Vagina (tissue), 2 donors: ENCODE measurements around the gene CLASP2. TPM values are rescaled to one million over a fixed set of nuclear protein-coding genes. Genes with fewer than 3 reads are reported as not detected.
"Not testable (repeated sequence)": the region's sequence is repeated elsewhere in the genome, so short reads cannot be mapped to it uniquely, and the experiment has no call there.

Source experiments
- DNase-seq, 2 donors: peaks; one replicate each; pipeline ENCODE4 v3.0.0-alpha.2; 2017; ENCODE audit errors: extremely low spot score in 2 of 2
- H3K27ac ChIP-seq: fragments of 200-600 bp; sonication (generic); one replicate; pipeline ENCODE4 v1.5.1; 2019
- H3K27me3 ChIP-seq: fragments of 200-600 bp; sonication (generic); one replicate; pipeline ENCODE4 v1.5.1; 2019
- H3K36me3 ChIP-seq, 2 donors: fragments of 200-600 bp; sonication (generic); one replicate each; pipeline ENCODE4 v1.5.1; 2017 to 2019
- H3K4me1 ChIP-seq: fragments of 200-600 bp; sonication (generic); one replicate; pipeline ENCODE4 v1.5.1; 2019
- H3K4me3 ChIP-seq, 2 donors: fragments of 200-600 bp; sonication (generic); 1 replicate in 1 of 2; 2 replicates in 1 of 2; pipeline ENCODE4 v1.5.1; 2016 to 2019
- H3K9me3 ChIP-seq: fragments of 200-600 bp; sonication (generic); one replicate; pipeline ENCODE4 v1.5.1; 2019
- CTCF ChIP-seq, 3 experiments: fragments of 450-650 bp in 2 of 3; fragments of 200-600 bp in 1 of 3; sonication (generic) in 1 of 3; IDR thresholded peaks; one replicate each; pipeline ENCODE4 v1.5.1; 2017 to 2019; ENCODE audit warnings: antibody characterized with exemption in 3 of 3, mild to moderate bottlenecking in 2 of 3, moderate library complexity in 2 of 3
- POLR2A ChIP-seq, 2 donors: fragments of 450-650 bp; IDR thresholded peaks; one replicate each; pipeline ENCODE4 v1.6.1; 2017; ENCODE audit warnings: antibody characterized with exemption in 2 of 2, mild to moderate bottlenecking in 2 of 2, moderate library complexity in 2 of 2
- POLR2AphosphoS5 ChIP-seq, 2 donors: sonication (generic); formaldehyde crosslinking; IDR thresholded peaks; one replicate each; pipeline ENCODE4 v1.9.0; 2017; ENCODE audit warnings: antibody characterized with exemption in 2 of 2, mild to moderate bottlenecking in 2 of 2, low read depth in 1 of 2; ENCODE audit not compliant: insufficient read depth in 1 of 2
- intact Hi-C: fragments of 100-400 bp; cut with DNase I; formaldehyde crosslinking; loops from one replicate; pipeline ENCODE4 v1.15.1; 2023
- small RNA-seq: library from RNA; depleted of rRNA; stranded (forward); fragments of <200 nt; gene quantifications from one replicate; pipeline ENCODE3, GENCODE V24; 2016
- total RNA-seq: library from RNA; depleted of rRNA; stranded (reverse); fragments of >200 nt; gene quantifications from one replicate; pipeline ENCODE4 v1.2.3, GENCODE V29; 2016

The CLASP2 gene
- total RNA-seq, 1 donor from 2014 or later: 69.5 TPM

DNA sequence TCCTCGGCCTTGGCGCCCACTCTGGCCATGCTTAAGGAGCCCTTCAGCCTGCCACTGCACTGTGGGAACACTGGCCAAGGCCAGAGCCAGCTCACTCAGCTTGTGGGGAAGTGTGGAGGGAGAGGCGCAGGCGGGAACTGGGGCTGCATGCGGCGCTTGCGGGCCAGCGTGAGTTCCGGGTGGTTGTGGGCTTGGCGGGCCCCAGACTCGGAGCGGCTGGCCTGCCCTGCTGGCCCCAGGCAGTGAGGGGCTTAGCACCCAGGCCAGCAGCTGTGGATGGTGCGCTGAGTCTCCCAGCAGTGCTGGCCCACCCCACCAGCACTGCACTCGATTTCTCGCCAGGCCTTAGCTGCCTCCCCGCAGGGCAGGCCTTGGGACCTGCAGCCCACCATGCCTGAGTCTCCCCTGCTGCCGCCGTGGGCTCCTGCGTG is 264.7 kb downstream of the CLASP2 start:
- Histone ChIP-seq H3K4me3 (no peak overlapping the region), H3K4me1 (no peaks in the 10 kb centered on the region), H3K9me3 (no peaks in the 10 kb centered on the region), H3K27ac (no peak overlapping the region), H3K27me3 (no peaks in the 10 kb centered on the region), H3K36me3 (no peaks in the 10 kb centered on the region)
- no peak for TF ChIP-seq POLR2A (IDR thresholded peaks at IDR 0.05)
- no peak for TF ChIP-seq CTCF (IDR thresholded peaks at IDR 0.05)
- TF ChIP-seq POLR2AphosphoS5 (IDR thresholded peaks at IDR 0.05; ENCODE audit: insufficient read depth in 1 of 2, low read depth in 1 of 2): no peak
- intact Hi-C loops: no loop called here
- DNase-seq: peak in 1 of 2 donors; percentile 62

DNA sequence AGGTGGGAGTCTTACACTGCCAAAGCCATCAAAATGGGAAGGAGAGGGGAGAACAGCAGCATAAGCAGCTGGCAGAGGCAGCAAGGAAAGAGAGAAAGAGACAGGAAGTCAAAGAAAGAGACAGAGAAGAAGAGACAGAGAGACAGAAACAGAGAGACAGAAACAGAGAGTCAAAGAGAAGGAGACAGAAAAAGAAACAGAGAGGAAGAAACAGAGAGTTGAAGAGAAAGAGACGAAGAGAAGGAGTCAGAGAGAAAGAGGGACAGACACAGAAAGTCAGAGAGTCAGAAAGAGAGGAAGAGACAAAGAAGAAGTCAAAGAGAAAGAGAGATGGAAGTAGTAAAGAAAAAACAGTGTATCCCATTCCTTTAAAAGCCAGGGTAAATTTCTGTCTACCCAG is 266.1 kb downstream of the CLASP2 start:
- H3K9me3 ChIP-seq, DNase-seq, H3K4me1 ChIP-seq, H3K4me3 ChIP-seq, H3K36me3 ChIP-seq, intact Hi-C loops, H3K27me3 ChIP-seq, H3K27ac ChIP-seq: not testable (repeated sequence)

GRCh38 chr3:33447958-33448357 is 270.1 kb downstream of the CLASP2 start:
- Histone ChIP-seq H3K27ac (no peak overlapping the region), H3K36me3 (no peaks in the 10 kb centered on the region), H3K9me3 (no peaks in the 10 kb centered on the region), H3K27me3 (no peaks in the 10 kb centered on the region), H3K4me3 (no peak overlapping the region), H3K4me1 (no peaks in the 10 kb centered on the region)
- DNase-seq: peak in 1 of 2 donors; percentile 37
- intact Hi-C loops: no loop called here
- no peak for TF ChIP-seq CTCF (IDR thresholded peaks at IDR 0.05)
- TF ChIP-seq POLR2A (IDR thresholded peaks at IDR 0.05): no peak
- TF ChIP-seq POLR2AphosphoS5 (IDR thresholded peaks at IDR 0.05; ENCODE audit: insufficient read depth in 1 of 2, low read depth in 1 of 2): no peak

DNA sequence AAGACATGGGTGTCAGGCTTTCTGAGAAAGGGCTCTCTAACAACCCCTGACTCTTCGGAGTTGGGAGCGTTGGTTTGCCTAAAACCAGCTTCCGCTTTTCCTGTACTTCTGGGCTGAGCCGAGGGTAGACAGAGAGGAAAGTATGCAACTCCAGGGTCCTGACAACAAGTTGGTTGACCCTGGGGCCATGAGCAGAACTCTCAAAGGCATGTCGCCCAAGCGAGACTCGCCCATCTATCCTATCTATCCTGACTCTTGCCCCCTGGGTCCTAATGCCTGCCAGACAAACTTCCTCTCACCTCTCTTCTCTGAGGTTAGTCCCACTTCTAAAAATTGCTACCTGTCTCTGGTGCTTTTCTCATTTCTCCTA is 270.8 kb downstream of the CLASP2 start:
- H3K27me3 ChIP-seq, H3K36me3 ChIP-seq, H3K9me3 ChIP-seq, H3K27ac ChIP-seq, intact Hi-C loops, H3K4me3 ChIP-seq, H3K4me1 ChIP-seq: not testable (repeated sequence)
- DNase-seq: peak in 1 of 2 donors; percentile 18

Small RNA genes lying within 50 kb of the gene (small RNA-seq; reads per million reads assigned to genes)
- gene COX6CP10 (not detected), gene RNA5SP128 (not detected)

Other genes starting within 250 kb of the CLASP2 start
- gene PDCD6IP, start 80.4 kb upstream of the CLASP2 start, total RNA-seq: 184 TPM